Bronchial epithelial cell (primary cell): ENCODE results near the gene PCDH20. TPM values are rescaled to one million over a fixed set of nuclear protein-coding genes. Genes with fewer than 3 reads are reported as not detected.
"Not testable (repeated sequence)": the region's sequence is repeated elsewhere in the genome, so short reads cannot be mapped to it uniquely, and the experiment has no call there.

Experiments
- DNase-seq: peaks from one replicate; pipeline ENCODE4 v3.0.0-alpha.2; 2010; ENCODE audit warnings: low read depth
- FAIRE-seq: peaks from 2 replicates; lab custom pipeline; 2011; peaks lifted over from hg19 to GRCh38; lab: Jason Lieb, UNC
- H3K27me3 ChIP-seq: 2 replicates; pipeline ENCODE4 v1.5.1; 2011; ENCODE audit warnings: low read length; ENCODE audit not compliant: control insufficient read depth, insufficient read depth
- H3K36me3 ChIP-seq: 2 replicates; pipeline ENCODE4 v1.5.1; 2011; ENCODE audit warnings: low read length; ENCODE audit not compliant: control insufficient read depth, insufficient read depth
- H3K4me3 ChIP-seq: 2 replicates; pipeline ENCODE4 v1.5.1; 2011; ENCODE audit warnings: mild to moderate bottlenecking, low read depth, low read length, control low read depth
- CTCF ChIP-seq: IDR thresholded peaks from 2 replicates; pipeline ENCODE4 v1.5.1; 2011; ENCODE audit warnings: mild to moderate bottlenecking, moderate library complexity, low read length, control low read depth, inconsistent platforms; ENCODE audit not compliant: insufficient read depth, severe bottlenecking
- total RNA-seq: library from RNA; depleted of rRNA; stranded (reverse); fragments of >200 nt; gene quantifications from 2 replicates; pipeline ENCODE4 v1.2.1, GENCODE V29; 2014

Gene PCDH20
- total RNA-seq, 1 donor from 2014 or later: 0.26 TPM

- Histone ChIP-seq H3K27me3 (peaks cover 2% of the 10 kb centered on the region), H3K36me3 (no peaks in the 10 kb centered on the region), H3K4me3 (no peak overlapping the region)
- FAIRE-seq (no peak), DNase-seq (peak; percentile 35)
- no peak for TF ChIP-seq CTCF
Observed at GRCh38 chr13:61383111-61383510, 32.5 kb downstream of the PCDH20 start.

- no peak for FAIRE-seq
- H3K36me3 ChIP-seq: no peaks in the 10 kb centered on the region
- no peak overlapping the region for H3K4me3 ChIP-seq
- no peak for TF ChIP-seq CTCF
- no peaks in the 10 kb centered on the region for H3K27me3 ChIP-seq
- no peak for DNase-seq
Observed at GRCh38 chr13:61370520-61370919, 45.1 kb downstream of the PCDH20 start.

- not testable (repeated sequence) for DNase-seq, FAIRE-seq, H3K36me3 ChIP-seq, H3K27me3 ChIP-seq, H3K4me3 ChIP-seq
Observed at GRCh38 chr13:61364690-61365089, 51.0 kb downstream of the PCDH20 start.

GRCh38 chr13:61362522-61362921 lies 53.1 kb downstream of the PCDH20 start:
- Histone ChIP-seq H3K27me3 (no peaks in the 10 kb centered on the region), H3K4me3 (no peak overlapping the region), H3K36me3 (no peaks in the 10 kb centered on the region)
- FAIRE-seq (no peak), DNase-seq (no peak)
- TF ChIP-seq CTCF: no peak
